Epithelial cell of prostate (primary cell): ENCODE results near the gene LSM2.
A peak's percentile ranks its signal among the peaks of the same experiment; 100 is the strongest.

Experiments
- DNase-seq: peaks from one replicate; pipeline ENCODE4 v3.0.0-alpha.2; 2011; ENCODE audit warnings: low read depth, low spot score
- H3K27ac ChIP-seq: fragments of 450-650 bp; 2 replicates; pipeline ENCODE4 v1.5.1; 2017; ENCODE audit warnings: mild to moderate bottlenecking

LSM2 gene

GRCh38 chr6:31778999-31779885 is 27.5 kb downstream of the LSM2 start:
- H3K27ac ChIP-seq, result no peak overlapping the region
- no peak for DNase-seq

GRCh38 chr6:31778193-31778592 is 28.6 kb downstream of the LSM2 start:
- no peak for DNase-seq
- no peak overlapping the region for H3K27ac ChIP-seq

- peak overlapping the region; percentile 57 for H3K27ac ChIP-seq
- no peak for DNase-seq
Observed at GRCh38 chr6:31777667-31778050, 29.1 kb downstream of the LSM2 start.

GRCh38 chr6:31776989-31777666 is 29.6 kb downstream of the LSM2 start, which contains the start of gene VWA7:
VWA7 (minus strand) TSS chr6:31777328; CDS start chr6:31776779, 549 bp downstream.
- peak within 1 kb of the TSS; percentile 57 for H3K27ac ChIP-seq
- peak; percentile 72 for DNase-seq

GRCh38 chr6:31776485-31776988 is 30.2 kb downstream of the LSM2 start:
- DNase-seq, result no peak
- peak overlapping the region; percentile 57 for H3K27ac ChIP-seq

GRCh38 chr6:31775633-31776484 is 30.9 kb downstream of the LSM2 start:
- no peak overlapping the region for H3K27ac ChIP-seq
- no peak for DNase-seq

GRCh38 chr6:31775184-31775583 is 31.6 kb downstream of the LSM2 start:
- DNase-seq, result no peak
- H3K27ac ChIP-seq, result no peak overlapping the region

GRCh38 chr6:31771992-31772358 is 34.8 kb downstream of the LSM2 start:
- DNase-seq, result no peak
- H3K27ac ChIP-seq, result no peak overlapping the region

GRCh38 chr6:31770860-31771259 is 35.9 kb downstream of the LSM2 start:
- no peak overlapping the region for H3K27ac ChIP-seq
- no peak for DNase-seq

- H3K27ac ChIP-seq, result no peak overlapping the region
- DNase-seq, result no peak
Observed at GRCh38 chr6:31769684-31770371, 36.9 kb downstream of the LSM2 start.

- H3K27ac ChIP-seq, result no peak overlapping the region
- DNase-seq, result no peak
Observed at GRCh38 chr6:31768363-31769257, 38.2 kb downstream of the LSM2 start.

GRCh38 chr6:31767096-31767645 is 39.6 kb downstream of the LSM2 start:
- no peak overlapping the region for H3K27ac ChIP-seq
- DNase-seq, result no peak

GRCh38 chr6:31765910-31766794 is 40.6 kb downstream of the LSM2 start:
- no peak overlapping the region for H3K27ac ChIP-seq
- DNase-seq, result no peak

GRCh38 chr6:31765559-31765909 is 41.2 kb downstream of the LSM2 start:
- DNase-seq, result no peak
- H3K27ac ChIP-seq, result no peak overlapping the region

GRCh38 chr6:31764198-31764597 is 42.6 kb downstream of the LSM2 start:
- no peak overlapping the region for H3K27ac ChIP-seq
- no peak for DNase-seq

GRCh38 chr6:31763619-31763940 is 43.2 kb downstream of the LSM2 start:
- no peak for DNase-seq
- no peak overlapping the region for H3K27ac ChIP-seq

GRCh38 chr6:31762878-31763618 is 43.7 kb downstream of the LSM2 start:
- DNase-seq, result no peak
- H3K27ac ChIP-seq, result no peak overlapping the region
